ENCODE results near the gene MYH6. TPM values are rescaled to one million over a fixed set of nuclear protein-coding genes. Genes with fewer than 3 reads are reported as not detected.
A peak's percentile ranks its signal among the peaks of the same experiment; 100 is the strongest.
"Not testable (repeated sequence)": the region's sequence is repeated elsewhere in the genome, so short reads cannot be mapped to it uniquely, and the experiment has no call there.

Gene MYH6
- 0.62 TPM for total RNA-seq
- long read RNA-seq, partial matches to known transcripts, result 1 of 1 reads
- long read RNA-seq, other reads (novel, unspliced or antisense), result 0 of 1 reads

DNA sequence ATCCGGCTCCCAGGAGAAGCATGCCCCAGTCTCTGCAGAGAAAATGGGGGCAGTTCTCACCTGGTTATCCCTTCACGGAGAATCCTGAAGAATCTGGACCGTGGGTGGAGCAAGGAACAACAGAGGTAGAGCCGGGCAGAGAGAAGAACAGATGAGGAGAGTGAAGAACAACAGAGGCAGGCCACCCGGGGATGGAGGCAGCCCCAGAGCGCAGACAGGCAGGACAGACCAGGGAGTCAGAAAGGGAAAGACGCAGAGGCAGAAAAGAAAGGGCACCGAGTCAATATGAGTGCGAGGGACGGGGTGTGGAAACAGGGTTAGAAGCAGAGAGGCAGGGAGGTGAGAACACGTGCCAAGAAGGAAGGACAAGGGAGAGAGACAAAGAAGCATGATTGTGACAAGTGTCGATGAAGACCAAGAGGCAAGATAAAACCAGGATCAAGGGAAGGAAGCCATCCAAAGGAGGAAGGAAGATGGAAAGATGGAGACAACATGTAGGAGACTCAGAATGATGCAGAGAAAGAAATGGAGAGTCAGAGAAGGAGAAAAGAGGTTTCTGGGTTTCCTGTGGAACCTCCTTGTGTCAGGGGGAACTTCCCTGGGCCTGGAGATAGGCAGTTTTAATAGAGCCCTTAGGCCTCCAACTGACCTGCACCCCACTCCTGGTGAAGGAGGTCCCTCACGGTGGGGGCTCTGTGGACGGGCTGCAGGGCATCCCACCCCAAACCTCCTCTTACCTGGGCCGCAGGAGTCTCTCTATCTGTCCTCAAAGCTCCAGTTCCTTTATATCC is at the start of gene MYH6:
Gene MYH6, minus strand, starts transcription at position 758 of the 791 bp plus-strand sequence. CDS start 1,050 bp downstream, outside the sequence.
- TF ChIP-seq, protein P1, sequence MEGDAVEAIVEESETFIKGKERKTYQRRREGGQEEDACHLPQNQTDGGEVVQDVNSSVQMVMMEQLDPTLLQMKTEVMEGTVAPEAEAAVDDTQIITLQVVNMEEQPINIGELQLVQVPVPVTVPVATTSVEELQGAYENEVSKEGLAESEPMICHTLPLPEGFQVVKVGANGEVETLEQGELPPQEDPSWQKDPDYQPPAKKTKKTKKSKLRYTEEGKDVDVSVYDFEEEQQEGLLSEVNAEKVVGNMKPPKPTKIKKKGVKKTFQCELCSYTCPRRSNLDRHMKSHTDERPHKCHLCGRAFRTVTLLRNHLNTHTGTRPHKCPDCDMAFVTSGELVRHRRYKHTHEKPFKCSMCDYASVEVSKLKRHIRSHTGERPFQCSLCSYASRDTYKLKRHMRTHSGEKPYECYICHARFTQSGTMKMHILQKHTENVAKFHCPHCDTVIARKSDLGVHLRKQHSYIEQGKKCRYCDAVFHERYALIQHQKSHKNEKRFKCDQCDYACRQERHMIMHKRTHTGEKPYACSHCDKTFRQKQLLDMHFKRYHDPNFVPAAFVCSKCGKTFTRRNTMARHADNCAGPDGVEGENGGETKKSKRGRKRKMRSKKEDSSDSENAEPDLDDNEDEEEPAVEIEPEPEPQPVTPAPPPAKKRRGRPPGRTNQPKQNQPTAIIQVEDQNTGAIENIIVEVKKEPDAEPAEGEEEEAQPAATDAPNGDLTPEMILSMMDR (IDR thresholded peaks at IDR 0.05), result no peak
- Histone ChIP-seq H3K9me3 (no peaks in the 10 kb centered on the region), H3K36me3 (no peaks in the 10 kb centered on the region), H3K27me3 (ENCODE audit: low read depth) (no peaks in the 10 kb centered on the region), H3K4me1 (no peaks in the 10 kb centered on the region), H3K4me3 (no peak within 1 kb of the TSS), H3K27ac (no peak within 1 kb of the TSS)
- ATAC-seq (no peak), DNase-seq (peak; percentile 16)
- intact Hi-C loops (cut with DNase I), result no loop called here

DNA sequence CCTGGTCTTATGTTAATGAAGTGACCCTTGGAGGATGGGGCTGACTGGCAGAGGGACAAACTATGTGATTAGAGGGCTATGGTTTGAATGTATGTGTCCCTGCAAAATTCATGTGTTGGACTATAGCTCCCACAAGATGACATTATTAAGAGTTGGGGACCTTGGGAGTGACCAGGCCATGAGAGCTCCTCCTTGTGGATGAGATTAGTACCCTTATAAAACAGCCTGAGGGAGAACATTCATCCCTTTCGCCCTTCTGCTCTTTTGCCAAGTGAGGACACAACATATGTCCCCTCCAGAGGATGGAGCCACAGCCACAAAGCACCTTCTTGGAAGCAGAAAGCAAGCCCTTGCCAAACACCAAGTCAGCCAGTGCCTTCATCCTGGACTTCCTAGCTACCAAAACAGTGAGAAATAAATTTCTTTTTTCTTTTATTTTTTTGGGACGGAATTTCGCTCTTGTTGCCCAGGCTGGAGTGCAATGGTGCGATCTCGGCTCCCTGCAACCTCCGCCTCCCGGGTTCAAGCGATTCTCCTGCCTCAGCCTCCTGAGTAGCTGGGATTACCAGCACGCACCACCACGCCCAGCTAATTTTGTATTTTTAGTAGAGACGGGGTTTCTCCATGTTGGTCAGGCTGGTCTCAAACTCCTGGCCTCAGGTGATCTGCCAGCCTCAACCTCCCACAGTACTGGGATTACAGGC is 49.0 kb upstream of the MYH6 start:
- ATAC-seq; H3K4me1 ChIP-seq; H3K36me3 ChIP-seq; H3K27ac ChIP-seq; intact Hi-C loops (cut with DNase I); DNase-seq; H3K9me3 ChIP-seq; H3K4me3 ChIP-seq; H3K27me3 ChIP-seq (ENCODE audit: low read depth): not testable (repeated sequence)

DNA sequence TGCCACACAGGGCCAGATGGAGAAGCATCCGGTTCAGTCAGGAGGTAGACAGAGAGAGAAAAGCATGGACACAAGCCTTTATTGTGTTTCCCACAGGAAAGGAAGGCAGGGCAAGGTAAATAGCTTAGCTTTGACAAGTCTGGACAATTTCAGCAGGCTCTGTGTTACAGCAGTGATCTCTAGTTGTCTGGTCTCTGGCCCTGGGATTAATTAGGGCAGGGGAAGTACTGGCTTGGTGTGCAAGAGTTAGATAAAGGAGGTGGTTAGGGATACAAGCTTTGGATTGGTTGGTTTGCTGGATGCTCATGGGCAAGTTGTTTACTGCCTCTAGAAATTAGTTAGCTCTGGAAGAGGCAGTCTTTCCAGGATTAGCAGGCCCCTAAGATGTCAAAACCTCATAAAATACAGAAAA is 46.4 kb upstream of the MYH6 start:
- ATAC-seq (no peak), DNase-seq (no peak)
- intact Hi-C loops (cut with DNase I), result no loop called here
- Histone ChIP-seq H3K9me3 (no peaks in the 10 kb centered on the region), H3K4me3 (no peak overlapping the region), H3K27me3 (ENCODE audit: low read depth) (peaks cover 8% of the 10 kb centered on the region), H3K4me1 (no peaks in the 10 kb centered on the region), H3K36me3 (no peaks in the 10 kb centered on the region), H3K27ac (no peak overlapping the region)
- TF ChIP-seq, protein P1 (IDR thresholded peaks at IDR 0.05), result no peak

DNA sequence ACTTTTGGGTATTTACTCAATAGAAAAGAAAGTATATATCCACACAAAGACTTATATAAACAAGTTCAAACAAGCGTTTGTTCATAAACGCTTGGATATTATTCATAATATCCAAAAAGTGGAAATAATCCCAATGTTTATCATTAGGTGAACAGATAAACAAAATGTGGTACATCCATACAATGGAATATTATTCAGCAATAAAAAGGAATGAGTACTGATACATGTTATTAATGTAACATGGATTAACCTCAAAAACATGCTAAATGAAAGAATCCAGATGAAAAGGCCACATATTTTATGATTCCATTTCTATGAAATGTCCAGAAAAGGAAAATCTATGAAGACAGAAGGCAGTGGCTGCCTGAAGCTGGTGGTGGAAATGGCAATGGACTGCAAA is 44.2 kb upstream of the MYH6 start:
- intact Hi-C loops (cut with DNase I), result no loop called here
- Histone ChIP-seq H3K4me3 (no peak overlapping the region), H3K9me3 (no peaks in the 10 kb centered on the region), H3K4me1 (no peaks in the 10 kb centered on the region), H3K36me3 (no peaks in the 10 kb centered on the region), H3K27ac (no peak overlapping the region), H3K27me3 (ENCODE audit: low read depth) (peaks cover 6% of the 10 kb centered on the region)
- ATAC-seq (no peak), DNase-seq (no peak)
- TF ChIP-seq, protein P1 (IDR thresholded peaks at IDR 0.05), result no peak

DNA sequence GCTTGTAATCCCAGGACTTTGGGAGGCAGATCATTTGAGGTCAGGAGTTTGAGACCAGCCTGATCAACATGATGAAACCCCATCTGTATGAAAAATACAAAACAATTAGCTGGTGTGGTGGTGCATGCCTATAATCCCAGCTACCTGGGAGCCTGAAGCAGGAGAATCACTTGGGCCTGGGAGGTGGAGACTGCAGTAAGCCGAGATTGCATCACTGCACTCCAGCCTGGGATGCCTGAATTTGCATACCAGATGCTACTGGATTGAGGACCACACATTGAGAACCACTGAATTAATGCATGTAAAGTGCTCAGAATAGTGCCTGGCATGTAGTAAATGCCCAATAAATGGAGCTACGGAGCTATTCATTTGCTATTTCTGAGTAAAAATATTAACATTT is 42.3 kb upstream of the MYH6 start:
- Histone ChIP-seq H3K4me1 (no peaks in the 10 kb centered on the region), H3K27ac (no peak overlapping the region), H3K9me3 (no peaks in the 10 kb centered on the region), H3K36me3 (no peaks in the 10 kb centered on the region), H3K4me3 (no peak overlapping the region), H3K27me3 (ENCODE audit: low read depth) (no peaks in the 10 kb centered on the region)
- intact Hi-C loops (cut with DNase I), result no loop called here
- TF ChIP-seq, protein P1 (IDR thresholded peaks at IDR 0.05), result no peak
- ATAC-seq (no peak), DNase-seq (no peak)

DNA sequence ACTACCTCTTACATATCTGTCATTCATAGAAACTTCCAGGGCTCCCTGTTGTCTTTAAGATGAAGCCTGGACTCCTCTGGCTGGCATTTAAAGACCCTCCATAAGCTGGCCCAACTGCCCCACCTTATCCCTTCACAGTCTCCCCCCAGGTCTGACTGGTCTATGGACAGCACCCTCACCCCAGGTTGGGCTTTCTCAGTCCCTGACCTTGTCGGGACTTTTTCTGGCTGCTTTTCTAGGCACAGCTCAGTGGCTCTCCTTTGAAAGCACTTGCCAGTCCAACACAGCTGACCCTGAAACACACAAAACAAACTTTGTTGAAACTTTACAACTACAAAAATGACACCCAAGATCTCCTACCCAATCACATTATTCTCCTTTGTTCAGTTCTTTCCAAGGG is 41.2 kb upstream of the MYH6 start:
- H3K9me3 ChIP-seq, result no peaks in the 10 kb centered on the region
- no peaks in the 10 kb centered on the region for H3K4me1 ChIP-seq
- no peaks in the 10 kb centered on the region for H3K36me3 ChIP-seq
- no peak overlapping the region for H3K4me3 ChIP-seq
- ATAC-seq, result no peak
- DNase-seq, result no peak
- no peak overlapping the region for H3K27ac ChIP-seq
- intact Hi-C loops (cut with DNase I), result no loop called here
- TF ChIP-seq, protein P1 (IDR thresholded peaks at IDR 0.05), result no peak
- H3K27me3 ChIP-seq (ENCODE audit: low read depth), result no peaks in the 10 kb centered on the region

Data from lower lobe of right lung (tissue), 2 donors.